Measurements from ENCODE around the gene CHD5.

DNA sequence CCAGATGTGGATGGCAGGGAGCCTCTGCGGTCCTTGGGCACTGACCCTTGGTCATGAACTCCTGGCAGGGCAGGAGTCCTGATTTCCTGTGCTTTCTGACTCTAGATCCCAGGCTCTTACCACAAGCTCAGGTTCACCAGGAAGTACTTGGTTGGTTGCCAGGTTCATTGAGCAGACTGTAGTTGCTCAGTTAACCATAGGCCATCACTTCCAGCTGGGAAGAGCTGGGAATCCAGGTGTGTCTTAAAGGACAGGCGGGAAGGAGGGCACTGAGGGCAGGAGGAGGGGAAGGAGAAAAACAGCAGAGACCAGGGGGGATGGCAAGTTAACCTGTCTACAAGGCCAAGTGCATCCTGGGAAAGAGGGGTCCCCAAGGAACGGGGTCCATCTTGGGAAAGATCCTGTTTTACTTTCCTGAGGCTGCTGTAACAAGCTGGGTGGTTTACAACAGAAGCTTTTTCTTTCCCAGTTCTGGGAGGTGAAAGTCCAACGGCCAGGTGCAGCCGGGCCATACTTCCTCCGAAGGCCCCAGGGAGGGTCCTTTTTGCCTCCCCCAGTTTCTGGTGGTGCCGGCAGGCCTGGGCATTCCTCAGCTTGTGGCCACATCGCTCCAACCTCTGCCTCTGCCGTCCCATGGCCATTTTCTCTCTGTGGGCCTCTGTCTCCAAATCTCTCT is 122.8 kb downstream of the CHD5 start:
- TF ChIP-seq, protein P1, sequence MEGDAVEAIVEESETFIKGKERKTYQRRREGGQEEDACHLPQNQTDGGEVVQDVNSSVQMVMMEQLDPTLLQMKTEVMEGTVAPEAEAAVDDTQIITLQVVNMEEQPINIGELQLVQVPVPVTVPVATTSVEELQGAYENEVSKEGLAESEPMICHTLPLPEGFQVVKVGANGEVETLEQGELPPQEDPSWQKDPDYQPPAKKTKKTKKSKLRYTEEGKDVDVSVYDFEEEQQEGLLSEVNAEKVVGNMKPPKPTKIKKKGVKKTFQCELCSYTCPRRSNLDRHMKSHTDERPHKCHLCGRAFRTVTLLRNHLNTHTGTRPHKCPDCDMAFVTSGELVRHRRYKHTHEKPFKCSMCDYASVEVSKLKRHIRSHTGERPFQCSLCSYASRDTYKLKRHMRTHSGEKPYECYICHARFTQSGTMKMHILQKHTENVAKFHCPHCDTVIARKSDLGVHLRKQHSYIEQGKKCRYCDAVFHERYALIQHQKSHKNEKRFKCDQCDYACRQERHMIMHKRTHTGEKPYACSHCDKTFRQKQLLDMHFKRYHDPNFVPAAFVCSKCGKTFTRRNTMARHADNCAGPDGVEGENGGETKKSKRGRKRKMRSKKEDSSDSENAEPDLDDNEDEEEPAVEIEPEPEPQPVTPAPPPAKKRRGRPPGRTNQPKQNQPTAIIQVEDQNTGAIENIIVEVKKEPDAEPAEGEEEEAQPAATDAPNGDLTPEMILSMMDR (optimal IDR thresholded peaks at IDR 0.05 in 1 of 3, IDR thresholded peaks at IDR 0.05 in 1 of 3, conservative IDR thresholded peaks at IDR 0.05 in 1 of 3; ENCODE audit: extremely low read depth in 1 of 3, insufficient read depth in 2 of 3, low read length in 3 of 3) = no peak
- TF ChIP-seq EZH2 (IDR thresholded peaks at IDR 0.05; ENCODE audit: low read length) = no peak

Measured in keratinocyte (primary cell).